DND-41 (cell line): Measurements from ENCODE around the gene FJX1.

ENCODE experiments used
- CTCF ChIP-seq: IDR thresholded peaks from 2 replicates; pipeline ENCODE4 v1.5.1; 2012; ENCODE audit warnings: borderline replicate concordance, low read length, moderate library complexity, mild to moderate bottlenecking; ENCODE audit not compliant: poor library complexity, severe bottlenecking; ENCODE audit errors: extremely low read depth
- EZH2 ChIP-seq: IDR thresholded peaks from 3 replicates; pipeline ENCODE4 v1.6.1; 2012; ENCODE audit warnings: borderline replicate concordance, low read depth, mild to moderate bottlenecking, moderate library complexity, low read length, inconsistent platforms; ENCODE audit not compliant: severe bottlenecking

- TF ChIP-seq CTCF (no peak), EZH2 (no peak)
These were observed 3.4 kb downstream of the FJX1 start for GRCh38 chr11:35621620-35622019.
